ENCODE results near the gene GNG12. TPM values are rescaled to one million over a fixed set of nuclear protein-coding genes. Genes with fewer than 3 reads are reported as not detected.
A peak's percentile ranks its signal among the peaks of the same experiment; 100 is the strongest.

The GNG12 gene
- total RNA-seq, 1 experiment from 2014 or later, result 360 TPM

DNA sequence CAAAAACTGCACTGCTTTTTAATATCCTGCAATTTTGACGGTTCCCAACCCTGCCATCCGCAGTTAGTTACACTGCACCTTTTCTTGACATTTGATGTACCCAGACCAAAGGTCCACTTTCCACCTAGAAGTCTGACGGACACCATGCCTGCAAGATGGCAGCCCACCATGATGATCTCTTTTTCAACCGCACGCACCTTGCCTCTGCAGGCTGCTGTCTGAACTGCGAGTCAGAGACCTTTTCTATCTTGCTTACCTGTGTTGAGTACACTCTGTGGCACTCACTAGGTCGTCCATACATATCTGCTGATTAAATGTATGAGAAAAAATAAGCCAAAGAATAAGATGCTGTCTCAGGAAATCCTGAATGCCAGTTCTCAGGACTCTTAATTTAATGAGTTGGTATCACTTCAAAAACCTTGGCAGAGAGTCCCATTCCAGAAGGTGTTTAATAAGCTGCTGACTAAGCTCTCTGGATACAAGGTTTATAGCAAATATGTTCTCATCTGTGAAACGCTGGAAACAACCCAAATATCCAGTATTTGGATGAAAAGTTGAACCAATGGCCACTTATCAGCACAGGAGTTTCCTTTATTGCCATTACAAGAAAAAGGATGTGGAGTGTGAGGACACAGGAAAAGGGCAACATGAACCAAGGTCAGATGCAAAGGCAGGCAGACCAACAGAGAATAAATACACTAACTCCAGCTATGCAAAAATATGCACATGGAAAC lies 37.9 kb downstream of the GNG12 start:
- no peak for DNase-seq (ENCODE audit: low read depth, low spot score)
- in situ Hi-C loops (cut with HindIII; ENCODE audit: low pct_unique_long_range_greater_than_20kb, low sequenced_read_pairs), result no loop called here

- no peak for DNase-seq (ENCODE audit: low read depth, low spot score)
- in situ Hi-C loops (cut with HindIII; ENCODE audit: low pct_unique_long_range_greater_than_20kb, low sequenced_read_pairs), result no loop called here
Observed at GRCh38 chr1:67793562-67793961, 39.7 kb downstream of the GNG12 start.

DNA sequence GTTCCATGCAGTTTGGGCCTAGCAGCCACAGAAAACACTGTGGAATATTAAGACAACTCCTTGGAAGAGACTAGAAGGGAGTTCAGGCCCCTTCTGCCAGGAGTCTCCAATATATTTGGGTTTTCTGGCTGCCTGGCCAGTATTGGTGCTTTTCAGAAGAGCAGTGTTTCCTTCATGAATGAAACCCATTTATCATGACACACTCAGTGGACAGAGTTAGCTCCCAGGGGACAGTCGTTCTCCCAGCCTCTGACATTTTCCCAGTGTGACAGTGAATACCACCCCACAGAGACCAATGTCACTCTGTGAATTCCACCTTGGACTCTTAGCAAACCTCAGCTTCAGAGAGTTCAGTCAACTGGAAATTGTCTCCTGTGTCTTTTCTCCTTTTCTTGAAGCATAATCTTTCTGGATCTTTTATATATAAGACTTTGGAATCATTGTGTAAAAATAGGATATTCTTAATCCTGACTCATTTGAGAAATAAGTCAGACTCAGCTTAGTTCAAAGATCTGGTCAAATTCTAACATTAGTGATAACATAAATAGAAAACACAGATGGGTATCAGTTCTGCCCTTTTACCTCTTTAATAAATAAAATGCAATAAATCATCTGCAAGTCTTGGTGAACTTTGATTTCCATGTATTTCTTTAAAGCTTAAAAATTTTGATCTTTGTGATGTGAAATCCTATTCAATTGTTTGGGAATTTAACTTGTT lies 40.4 kb downstream of the GNG12 start:
- in situ Hi-C loops (cut with HindIII; ENCODE audit: low pct_unique_long_range_greater_than_20kb, low sequenced_read_pairs), result no loop called here

GRCh38 chr1:67792103-67792502 lies 41.2 kb downstream of the GNG12 start:
- in situ Hi-C loops (cut with HindIII; ENCODE audit: low pct_unique_long_range_greater_than_20kb, low sequenced_read_pairs), result no loop called here
- DNase-seq (ENCODE audit: low read depth, low spot score), result peak; percentile 62

More for the DNA sequence above, 40.4 kb downstream of the GNG12 start:
- DNase-seq (ENCODE audit: low read depth, low spot score), result peak; percentile 48

DNA sequence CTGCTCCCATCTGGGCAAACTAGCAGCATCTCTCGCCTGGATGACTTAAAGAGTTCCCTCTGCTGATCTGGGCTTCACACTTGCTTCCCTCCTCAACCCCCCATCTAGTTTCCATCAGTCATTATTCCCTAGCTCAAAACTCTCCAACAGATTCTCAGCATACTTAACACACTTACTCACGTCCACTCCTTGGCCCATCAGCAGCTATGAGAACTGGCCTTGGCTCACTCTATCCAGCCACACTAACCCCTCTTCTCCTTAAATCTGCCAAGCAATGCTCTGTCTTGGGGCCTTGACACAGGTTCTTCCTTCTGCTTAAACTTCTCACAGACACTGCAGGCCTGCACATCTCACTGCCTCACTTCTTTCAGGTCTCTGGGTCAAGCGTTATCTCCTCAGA lies 41.6 kb downstream of the GNG12 start:
- in situ Hi-C loops (cut with HindIII; ENCODE audit: low pct_unique_long_range_greater_than_20kb, low sequenced_read_pairs), result no loop called here
- DNase-seq (ENCODE audit: low read depth, low spot score), result no peak

GRCh38 chr1:67791261-67791660 lies 42.0 kb downstream of the GNG12 start:
- no peak for DNase-seq (ENCODE audit: low read depth, low spot score)
- in situ Hi-C loops (cut with HindIII; ENCODE audit: low pct_unique_long_range_greater_than_20kb, low sequenced_read_pairs), result no loop called here

GRCh38 chr1:67790201-67790692 lies 43.0 kb downstream of the GNG12 start:
- DNase-seq (ENCODE audit: low read depth, low spot score), result no peak
- in situ Hi-C loops (cut with HindIII; ENCODE audit: low pct_unique_long_range_greater_than_20kb, low sequenced_read_pairs), result no loop called here

DNA sequence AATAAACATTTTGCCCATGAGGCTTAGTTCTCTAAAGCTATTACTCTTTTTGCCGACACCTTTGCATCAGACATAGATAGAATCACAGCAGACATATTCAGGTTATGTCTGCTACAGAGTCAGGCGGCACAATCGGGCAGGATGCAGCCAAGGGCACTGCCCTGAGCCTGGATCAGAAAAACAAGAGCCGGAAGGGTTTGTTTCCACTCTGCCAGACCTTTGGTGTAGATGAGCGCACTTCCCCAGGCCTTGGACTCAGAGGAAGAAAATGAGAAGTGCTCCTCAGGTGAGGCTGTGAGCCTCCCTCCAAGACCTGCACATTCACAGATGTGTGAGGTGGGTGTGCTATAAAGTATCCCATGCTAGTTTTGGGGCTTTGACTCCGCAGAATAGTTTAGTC lies 43.7 kb downstream of the GNG12 start:
- DNase-seq (ENCODE audit: low read depth, low spot score), result no peak
- in situ Hi-C loops (cut with HindIII; ENCODE audit: low pct_unique_long_range_greater_than_20kb, low sequenced_read_pairs), result no loop called here

GRCh38 chr1:67788904-67789303 lies 44.4 kb downstream of the GNG12 start:
- no peak for DNase-seq (ENCODE audit: low read depth, low spot score)
- in situ Hi-C loops (cut with HindIII; ENCODE audit: low pct_unique_long_range_greater_than_20kb, low sequenced_read_pairs), result no loop called here

- no peak for DNase-seq (ENCODE audit: low read depth, low spot score)
- in situ Hi-C loops (cut with HindIII; ENCODE audit: low pct_unique_long_range_greater_than_20kb, low sequenced_read_pairs), result no loop called here
Observed at GRCh38 chr1:67788238-67788790, 45.0 kb downstream of the GNG12 start.

GRCh38 chr1:67787746-67788145 lies 45.5 kb downstream of the GNG12 start:
- DNase-seq (ENCODE audit: low read depth, low spot score), result no peak
- in situ Hi-C loops (cut with HindIII; ENCODE audit: low pct_unique_long_range_greater_than_20kb, low sequenced_read_pairs), result no loop called here

GRCh38 chr1:67785847-67786753 lies 47.2 kb downstream of the GNG12 start:
- DNase-seq (ENCODE audit: low read depth, low spot score), result no peak
- in situ Hi-C loops (cut with HindIII; ENCODE audit: low pct_unique_long_range_greater_than_20kb, low sequenced_read_pairs), result no loop called here

- in situ Hi-C loops (cut with HindIII; ENCODE audit: low pct_unique_long_range_greater_than_20kb, low sequenced_read_pairs), result no loop called here
- no peak for DNase-seq (ENCODE audit: low read depth, low spot score)
Observed at GRCh38 chr1:67784545-67785186, 48.6 kb downstream of the GNG12 start.

GRCh38 chr1:67780637-67781036 lies 52.6 kb downstream of the GNG12 start:
- in situ Hi-C loops (cut with HindIII; ENCODE audit: low pct_unique_long_range_greater_than_20kb, low sequenced_read_pairs), result no loop called here
- no peak for DNase-seq (ENCODE audit: low read depth, low spot score)

- DNase-seq (ENCODE audit: low read depth, low spot score), result no peak
- in situ Hi-C loops (cut with HindIII; ENCODE audit: low pct_unique_long_range_greater_than_20kb, low sequenced_read_pairs), result no loop called here
Observed at GRCh38 chr1:67777440-67777839, 55.8 kb downstream of the GNG12 start.

DNA sequence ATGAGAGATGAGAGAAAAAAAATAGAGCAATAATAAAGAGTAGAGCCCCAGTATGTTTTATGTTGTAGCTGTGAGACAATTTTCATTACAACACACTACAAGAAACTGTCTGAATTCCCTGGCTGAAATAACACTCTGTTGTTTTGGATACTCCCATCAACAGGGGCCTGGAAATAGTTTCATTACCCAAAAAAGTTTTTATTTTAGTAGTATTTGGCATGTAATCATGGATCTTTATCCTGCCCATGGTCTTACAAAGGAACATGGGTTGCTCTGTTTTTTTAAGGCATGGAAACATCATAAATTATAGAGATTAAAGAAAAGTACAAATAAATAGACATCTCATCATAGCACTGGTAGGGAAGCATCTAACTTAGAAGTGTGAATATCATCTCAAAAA lies 56.3 kb downstream of the GNG12 start:
- in situ Hi-C loops (cut with HindIII; ENCODE audit: low pct_unique_long_range_greater_than_20kb, low sequenced_read_pairs), result no loop called here
- no peak for DNase-seq (ENCODE audit: low read depth, low spot score)

DNA sequence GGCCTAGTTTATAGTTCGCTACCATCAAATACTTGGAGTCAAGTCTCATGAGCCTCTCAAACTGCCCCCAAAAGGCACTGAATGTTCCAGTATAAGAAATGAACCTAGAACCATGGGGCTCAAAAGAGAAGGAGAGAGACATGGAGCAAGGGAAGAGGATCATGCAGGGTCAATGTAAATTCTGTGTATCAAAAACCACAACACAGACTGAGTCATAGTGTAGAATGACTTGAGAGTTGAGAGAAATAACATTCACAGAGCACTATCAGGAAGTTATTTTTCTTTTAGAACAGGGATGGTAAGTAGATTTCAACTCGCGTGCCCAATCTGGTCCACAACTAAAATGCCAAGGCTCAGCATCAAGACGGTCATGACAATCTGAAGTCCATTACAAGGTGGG lies 59.8 kb downstream of the GNG12 start:
- DNase-seq (ENCODE audit: low read depth, low spot score), result no peak
- in situ Hi-C loops (cut with HindIII; ENCODE audit: low pct_unique_long_range_greater_than_20kb, low sequenced_read_pairs), result no loop called here

Measured in SK-MEL-5 (cell line).